Colonic mucosa (tissue), 4 donors: ENCODE data around the gene STARD5. TPM values are rescaled to one million over a fixed set of nuclear protein-coding genes. Genes with fewer than 3 reads are reported as not detected.

ENCODE experiments used
- DNase-seq: peaks from one replicate; pipeline ENCODE4 v3.0.0-alpha.2; 2020
- H3K27ac ChIP-seq: fragments of 200-600 bp; one replicate; pipeline ENCODE4 v1.8.0; 2021
- H3K27me3 ChIP-seq: fragments of 200-600 bp; one replicate; pipeline ENCODE4 v1.8.0; 2021
- H3K36me3 ChIP-seq: fragments of 200-600 bp; one replicate; pipeline ENCODE4 v1.8.0; 2021
- H3K4me1 ChIP-seq: fragments of 200-600 bp; one replicate; pipeline ENCODE4 v1.8.0; 2021; ENCODE audit warnings: mild to moderate bottlenecking
- H3K4me3 ChIP-seq: fragments of 200-600 bp; one replicate; pipeline ENCODE4 v1.8.0; 2021
- H3K9ac ChIP-seq, 2 donors: one replicate each; pipeline ENCODE4 v1.7.0; 2013; ENCODE audit warnings: control low read depth in 2 of 2, low read depth in 2 of 2, low read length in 2 of 2
- H3K9me3 ChIP-seq: fragments of 200-600 bp; one replicate; pipeline ENCODE4 v1.8.0; 2021
- CTCF ChIP-seq: fragments of 200-600 bp; IDR thresholded peaks from one replicate; pipeline ENCODE4 v1.8.0; 2022; ENCODE audit warnings: antibody characterized with exemption, mild to moderate bottlenecking
- intact Hi-C: fragments of 100-400 bp; cut with DNase I; formaldehyde crosslinking; loops from one replicate; pipeline ENCODE4 v1.14.1; 2022
- total RNA-seq, 2 donors: library from RNA; stranded (reverse); fragmentation: NEBNext Ultra II Directional in 1 of 2; extraction: Animal tissue kit (Norgen Biotek cat#: 25700) in 1 of 2; gene quantifications; one replicate each; pipeline ENCODE4 v1.2.1, GENCODE V29; 2021
- donor health status: healthy.
- donor health status: DM: no; HTN: no; CAD: no.
- donor health status: DM: no; HTN: no; CAD: no.

The STARD5 gene
- total RNA-seq, 2 donors from 2014 or later: 34.7 to 38.7 TPM

DNA sequence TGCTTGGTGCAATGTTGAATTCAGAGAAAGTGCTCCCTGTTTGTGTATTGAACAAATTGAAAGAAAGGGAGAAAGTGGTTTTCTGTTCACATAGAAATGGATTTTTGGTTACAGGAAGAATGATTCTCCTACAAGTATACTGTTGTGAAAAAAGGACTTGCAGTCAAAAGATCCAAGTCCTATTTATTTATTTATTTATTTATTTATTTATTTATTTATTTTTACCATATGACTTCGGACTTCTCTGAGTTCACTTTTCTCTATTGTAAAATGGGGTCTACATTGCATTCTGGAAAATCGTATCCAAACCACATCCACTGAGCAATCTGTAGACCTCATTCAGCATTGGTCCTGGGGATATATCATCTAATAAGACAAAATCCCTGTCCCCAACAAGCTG is 46.1 kb downstream of the STARD5 start:
- no peak overlapping the region for H3K4me3 ChIP-seq
- no peaks in the 10 kb centered on the region for H3K9me3 ChIP-seq
- DNase-seq: no peak
- H3K27me3 ChIP-seq: no peaks in the 10 kb centered on the region
- peaks cover 2% of the 10 kb centered on the region for H3K4me1 ChIP-seq
- intact Hi-C loops: no loop called here
- TF ChIP-seq CTCF: no peak
- no peak overlapping the region for H3K9ac ChIP-seq
- no peak overlapping the region for H3K27ac ChIP-seq
- no peaks in the 10 kb centered on the region for H3K36me3 ChIP-seq

- no peak for TF ChIP-seq CTCF
- peaks cover 2% of the 10 kb centered on the region for H3K4me1 ChIP-seq
- no peak for DNase-seq
- H3K27ac ChIP-seq: no peak overlapping the region
- intact Hi-C loops: no loop called here
- no peak overlapping the region for H3K9ac ChIP-seq
- no peaks in the 10 kb centered on the region for H3K9me3 ChIP-seq
- no peaks in the 10 kb centered on the region for H3K27me3 ChIP-seq
- no peaks in the 10 kb centered on the region for H3K36me3 ChIP-seq
- H3K4me3 ChIP-seq: no peak overlapping the region
Observed at GRCh38 chr15:81276967-81277366, 47.0 kb downstream of the STARD5 start.

DNA sequence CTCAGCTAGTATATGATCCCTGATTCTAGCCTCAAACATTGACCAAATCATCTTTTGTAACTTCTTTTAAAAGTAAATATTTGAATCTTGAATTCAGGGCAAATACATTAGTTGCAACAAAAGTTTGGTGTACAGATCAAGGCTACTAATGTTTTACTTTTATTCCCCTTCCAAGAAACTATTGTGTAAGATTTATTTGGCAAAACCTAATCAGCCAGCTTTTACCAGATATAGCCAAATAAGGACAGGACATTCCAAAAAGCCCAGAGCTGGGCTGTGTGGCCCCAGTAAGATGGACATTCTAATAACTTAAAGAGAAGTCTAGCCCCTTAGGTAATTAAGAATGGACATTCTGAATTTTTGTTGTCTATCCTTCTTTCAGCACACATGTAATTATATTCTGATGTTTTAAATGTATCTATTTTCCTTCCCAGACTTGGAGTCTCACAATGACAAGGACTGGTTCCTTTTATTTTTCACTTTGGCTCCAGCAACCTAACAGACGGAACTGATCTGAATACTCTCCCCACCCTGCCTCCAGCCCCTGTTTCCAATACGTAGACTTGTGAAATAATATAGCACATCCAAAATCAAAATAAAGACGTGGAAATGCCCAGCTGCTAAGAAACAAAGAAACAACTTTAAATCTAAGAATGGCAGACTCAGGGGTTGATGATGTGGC is 48.1 kb downstream of the STARD5 start:
- Histone ChIP-seq H3K4me1 (peaks cover 2% of the 10 kb centered on the region), H3K27me3 (no peaks in the 10 kb centered on the region), H3K36me3 (no peaks in the 10 kb centered on the region), H3K9me3 (no peaks in the 10 kb centered on the region), H3K27ac (no peak overlapping the region), H3K9ac (peak overlapping the region in 1 of 2 donors; percentile 26), H3K4me3 (no peak overlapping the region)
- no peak for DNase-seq
- TF ChIP-seq CTCF: no peak
- intact Hi-C loops: loop anchor here (2.0 kb wide), 1 partner anchor 125 kb away; no protein-coding TSS in a partner anchor

- no peaks in the 10 kb centered on the region for H3K9me3 ChIP-seq
- no peak overlapping the region for H3K4me3 ChIP-seq
- no peaks in the 10 kb centered on the region for H3K36me3 ChIP-seq
- DNase-seq: peak; percentile 89
- peak overlapping the region; percentile 41 for H3K27ac ChIP-seq
- H3K4me1 ChIP-seq: peaks cover 2% of the 10 kb centered on the region
- peak overlapping the region in 1 of 2 donors; percentile 23 for H3K9ac ChIP-seq
- no peaks in the 10 kb centered on the region for H3K27me3 ChIP-seq
- peak; percentile 76 for TF ChIP-seq CTCF
- intact Hi-C loops: loop anchor here (2.0 kb wide), 1 partner anchor 126 kb away; no protein-coding TSS in a partner anchor
Observed at GRCh38 chr15:81274931-81275707, 48.8 kb downstream of the STARD5 start.

GRCh38 chr15:81274255-81274654 is 49.7 kb downstream of the STARD5 start:
- Histone ChIP-seq H3K4me3 (no peak overlapping the region), H3K4me1 (peaks cover 2% of the 10 kb centered on the region), H3K27me3 (no peaks in the 10 kb centered on the region), H3K9me3 (no peaks in the 10 kb centered on the region), H3K9ac (peak overlapping the region in 1 of 2 donors; percentile 23), H3K36me3 (no peaks in the 10 kb centered on the region), H3K27ac (peak overlapping the region; percentile 41)
- no peak for DNase-seq
- intact Hi-C loops: loop anchor here (2.0 kb wide), 1 partner anchor 127 kb away; no protein-coding TSS in a partner anchor
- TF ChIP-seq CTCF: no peak
